HG03442 (cell line): ENCODE measurements around the gene OR8B12.
"Not testable (repeated sequence)": the region's sequence is repeated elsewhere in the genome, so short reads cannot be mapped to it uniquely, and the experiment has no call there.

ENCODE experiments used
- ATAC-seq: cut with Tn5 transposase; IDR thresholded peaks from one replicate; pipeline ENCODE4 v1.9.1; 2021; ENCODE audit warnings: mild to moderate bottlenecking, moderate library complexity; ENCODE audit not compliant: unreplicated experiment

OR8B12 gene

GRCh38 chr11:124533626-124534025 lies 9.8 kb downstream of the OR8B12 start:
- ATAC-seq, result no peak

GRCh38 chr11:124520550-124520854 lies 23.0 kb downstream of the OR8B12 start:
- ATAC-seq, result no peak

- no peak for ATAC-seq
Observed at GRCh38 chr11:124519850-124520549, 23.5 kb downstream of the OR8B12 start.

GRCh38 chr11:124518989-124519451 lies 24.4 kb downstream of the OR8B12 start:
- no peak for ATAC-seq

- no peak for ATAC-seq
Observed at GRCh38 chr11:124517314-124517713, 26.1 kb downstream of the OR8B12 start.

GRCh38 chr11:124514675-124515074 lies 28.8 kb downstream of the OR8B12 start:
- ATAC-seq, result not testable (repeated sequence)

- no peak for ATAC-seq
Observed at GRCh38 chr11:124514131-124514530, 29.3 kb downstream of the OR8B12 start.

- no peak for ATAC-seq
Observed at GRCh38 chr11:124511745-124512144, 31.7 kb downstream of the OR8B12 start.

GRCh38 chr11:124510279-124510678 lies 33.2 kb downstream of the OR8B12 start:
- no peak for ATAC-seq

GRCh38 chr11:124499711-124500110 lies 43.7 kb downstream of the OR8B12 start:
- no peak for ATAC-seq

- ATAC-seq, result no peak
Observed at GRCh38 chr11:124493016-124493655, 50.3 kb downstream of the OR8B12 start.
